Measurements from ENCODE around the gene SMYD3.

SMYD3 gene

DNA sequence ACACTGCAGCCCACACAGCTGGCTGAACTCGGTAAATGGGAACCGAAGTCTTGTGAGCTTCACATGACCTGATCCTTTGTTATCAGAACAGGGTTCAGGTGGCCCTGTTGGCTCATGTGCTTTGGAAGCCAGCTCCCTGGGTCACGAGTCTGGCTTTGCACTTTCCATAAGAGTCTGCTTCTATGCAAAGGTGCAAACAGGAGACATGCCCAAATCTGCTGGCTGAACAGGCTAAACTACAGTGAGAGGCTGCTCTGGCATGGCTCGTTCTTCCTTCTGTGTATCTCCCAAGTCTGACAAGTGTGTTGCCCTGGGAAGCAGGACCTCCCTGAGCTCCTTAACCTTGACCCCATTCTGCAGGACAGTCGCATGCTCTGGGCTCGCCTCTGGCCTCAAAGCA is 802.7 kb downstream of the SMYD3 start:
- WGBS, 2 experiments (ENCODE audit: insufficient coverage in 2 of 2) = 89 to 95% methylated on average over 4 of the region's 6 CpGs
- H3K27ac ChIP-seq (ENCODE audit: low read depth, low read length, severe bottlenecking) = no peak overlapping the region
- H3K9me3 ChIP-seq (ENCODE audit: control insufficient read depth, low read length) = no peaks in the 10 kb centered on the region
- H3K36me3 ChIP-seq (ENCODE audit: control insufficient read depth, insufficient read depth, low read length) = peaks cover 4% of the 10 kb centered on the region
- H3K4me1 ChIP-seq (ENCODE audit: control insufficient read depth, insufficient read depth, low read length, poor library complexity, severe bottlenecking) = no peaks in the 10 kb centered on the region
- no peak overlapping the region for H3K4me3 ChIP-seq (ENCODE audit: extremely low read depth, insufficient read depth, low read length, poor library complexity, severe bottlenecking)

DNA sequence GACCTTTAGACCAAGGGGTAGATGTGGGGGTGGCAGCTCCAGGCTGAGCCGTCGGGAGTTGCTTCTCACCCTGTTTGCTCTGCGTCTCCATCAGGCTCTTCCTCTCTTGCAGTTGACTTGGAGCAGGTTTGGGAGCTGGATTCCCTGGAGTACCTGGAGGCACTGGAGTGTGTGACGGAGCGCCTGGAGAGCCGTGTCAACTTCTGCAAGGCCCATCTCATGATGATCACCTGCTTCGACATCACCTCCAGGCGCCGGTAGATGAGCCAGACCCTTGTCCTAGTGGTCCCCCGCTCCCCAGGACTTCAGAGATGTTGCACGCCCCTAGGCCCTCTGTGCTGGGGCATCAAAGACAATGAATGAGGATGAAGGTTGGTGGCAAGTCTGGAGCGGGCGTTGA is 804.7 kb downstream of the SMYD3 start:
- H3K27ac ChIP-seq (ENCODE audit: low read depth, low read length, severe bottlenecking) = no peak overlapping the region
- 97 to 98% methylated on average over 13 of the region's 13 CpGs for WGBS, 2 experiments (ENCODE audit: insufficient coverage in 2 of 2)
- H3K9me3 ChIP-seq (ENCODE audit: control insufficient read depth, low read length) = no peaks in the 10 kb centered on the region
- H3K4me3 ChIP-seq (ENCODE audit: extremely low read depth, insufficient read depth, low read length, poor library complexity, severe bottlenecking) = no peak overlapping the region
- H3K4me1 ChIP-seq (ENCODE audit: control insufficient read depth, insufficient read depth, low read length, poor library complexity, severe bottlenecking) = no peaks in the 10 kb centered on the region
- peaks cover 4% of the 10 kb centered on the region for H3K36me3 ChIP-seq (ENCODE audit: control insufficient read depth, insufficient read depth, low read length)

- Histone ChIP-seq H3K36me3 (ENCODE audit: control insufficient read depth, insufficient read depth, low read length) (peaks cover 4% of the 10 kb centered on the region), H3K9me3 (ENCODE audit: control insufficient read depth, low read length) (no peaks in the 10 kb centered on the region), H3K27ac (ENCODE audit: low read depth, low read length, severe bottlenecking) (no peak overlapping the region), H3K4me1 (ENCODE audit: control insufficient read depth, insufficient read depth, low read length, poor library complexity, severe bottlenecking) (no peaks in the 10 kb centered on the region), H3K4me3 (ENCODE audit: extremely low read depth, insufficient read depth, low read length, poor library complexity, severe bottlenecking) (no peak overlapping the region)
- WGBS, 2 experiments (ENCODE audit: insufficient coverage in 2 of 2) = 83 to 91% methylated on average over 6 to 7 of the region's 7 CpGs
Observed at GRCh38 chr1:245701631-245702030, 805.4 kb downstream of the SMYD3 start.

GRCh38 chr1:245700631-245701030 is 806.4 kb downstream of the SMYD3 start:
- no peaks in the 10 kb centered on the region for H3K4me1 ChIP-seq (ENCODE audit: control insufficient read depth, insufficient read depth, low read length, poor library complexity, severe bottlenecking)
- WGBS, 2 experiments (ENCODE audit: insufficient coverage in 2 of 2) = 94 to 95% methylated on average over 12 to 13 of the region's 13 CpGs
- H3K4me3 ChIP-seq (ENCODE audit: extremely low read depth, insufficient read depth, low read length, poor library complexity, severe bottlenecking) = no peak overlapping the region
- H3K36me3 ChIP-seq (ENCODE audit: control insufficient read depth, insufficient read depth, low read length) = peaks cover 4% of the 10 kb centered on the region
- no peak overlapping the region for H3K27ac ChIP-seq (ENCODE audit: low read depth, low read length, severe bottlenecking)
- no peaks in the 10 kb centered on the region for H3K9me3 ChIP-seq (ENCODE audit: control insufficient read depth, low read length)

All from mesodermal cell (in vitro differentiated cells).